HCT116 (cell line): ENCODE measurements around the gene GOLT1B.
"Not testable (repeated sequence)": the region's sequence is repeated elsewhere in the genome, so short reads cannot be mapped to it uniquely, and the experiment has no call there.

Experiments used
- EZH2phosphoT487 ChIP-seq: fragments of 200-600 bp; IDR thresholded peaks from 2 replicates; pipeline ENCODE4 v1.6.1; 2018; ENCODE audit warnings: antibody characterized with exemption, borderline replicate concordance
- JUND ChIP-seq: IDR thresholded peaks from 2 replicates; pipeline ENCODE4 v1.6.1; 2012
- POLR2A ChIP-seq: IDR thresholded peaks from 2 replicates; pipeline ENCODE4 v1.7.0; 2011; ENCODE audit warnings: borderline replicate concordance; ENCODE audit not compliant: insufficient read depth, insufficient read length; ENCODE audit errors: extremely low read depth
- POLR2AphosphoS5 ChIP-seq: IDR thresholded peaks from 2 replicates; pipeline ENCODE4 v1.6.1; 2011; ENCODE audit warnings: mild to moderate bottlenecking, low read depth, low read length, moderate library complexity
- YY1 ChIP-seq: IDR thresholded peaks from 2 replicates; pipeline ENCODE4 v1.6.1; 2011; ENCODE audit warnings: low read length, low read depth, moderate library complexity, mild to moderate bottlenecking; ENCODE audit not compliant: insufficient replicate concordance; ENCODE audit errors: extremely low read depth
- TF ChIP-seq, protein P1 (sequence below), 3 experiments: fragments of 200-600 bp in 1 of 3; sonication (generic) in 1 of 3; IDR thresholded peaks in 2 of 3; conservative IDR thresholded peaks in 1 of 3; 2 replicates each; pipeline ENCODE4 v1.5.1; 2012 to 2017; ENCODE audit warnings: low read depth in 2 of 3, low read length in 2 of 3, antibody characterized with exemption in 1 of 3, borderline replicate concordance in 1 of 3, control low read depth in 1 of 3, mild to moderate bottlenecking in 1 of 3, mixed read lengths in 1 of 3, mixed run types in 1 of 3, moderate library complexity in 1 of 3; ENCODE audit not compliant: insufficient read depth in 1 of 3
- TF ChIP-seq, protein P2 (sequence below): IDR thresholded peaks from 2 replicates; pipeline ENCODE4 v1.6.1; 2012

DNA sequence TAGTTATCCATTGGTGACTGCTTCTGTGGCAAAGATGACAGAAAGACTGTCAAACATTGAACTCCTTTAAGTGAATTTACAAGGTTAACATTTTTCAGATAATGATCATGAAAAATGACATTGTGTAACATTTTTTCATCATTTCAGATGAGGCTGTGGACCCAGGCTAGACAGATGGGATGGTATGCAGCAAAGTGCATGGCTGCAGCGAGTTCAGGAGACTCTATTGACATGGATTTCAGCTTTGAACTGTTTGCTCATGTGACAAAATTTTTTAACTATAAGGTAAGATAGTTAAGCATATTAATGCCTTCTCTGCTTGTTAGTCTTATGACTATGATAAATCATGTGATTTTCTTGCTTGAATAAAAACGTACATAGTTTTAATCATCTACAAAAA is 34.3 kb upstream of the GOLT1B start:
- TF ChIP-seq POLR2AphosphoS5, JUND, POLR2A, YY1, EZH2phosphoT487: not testable (repeated sequence)
- TF ChIP-seq, protein P1, sequence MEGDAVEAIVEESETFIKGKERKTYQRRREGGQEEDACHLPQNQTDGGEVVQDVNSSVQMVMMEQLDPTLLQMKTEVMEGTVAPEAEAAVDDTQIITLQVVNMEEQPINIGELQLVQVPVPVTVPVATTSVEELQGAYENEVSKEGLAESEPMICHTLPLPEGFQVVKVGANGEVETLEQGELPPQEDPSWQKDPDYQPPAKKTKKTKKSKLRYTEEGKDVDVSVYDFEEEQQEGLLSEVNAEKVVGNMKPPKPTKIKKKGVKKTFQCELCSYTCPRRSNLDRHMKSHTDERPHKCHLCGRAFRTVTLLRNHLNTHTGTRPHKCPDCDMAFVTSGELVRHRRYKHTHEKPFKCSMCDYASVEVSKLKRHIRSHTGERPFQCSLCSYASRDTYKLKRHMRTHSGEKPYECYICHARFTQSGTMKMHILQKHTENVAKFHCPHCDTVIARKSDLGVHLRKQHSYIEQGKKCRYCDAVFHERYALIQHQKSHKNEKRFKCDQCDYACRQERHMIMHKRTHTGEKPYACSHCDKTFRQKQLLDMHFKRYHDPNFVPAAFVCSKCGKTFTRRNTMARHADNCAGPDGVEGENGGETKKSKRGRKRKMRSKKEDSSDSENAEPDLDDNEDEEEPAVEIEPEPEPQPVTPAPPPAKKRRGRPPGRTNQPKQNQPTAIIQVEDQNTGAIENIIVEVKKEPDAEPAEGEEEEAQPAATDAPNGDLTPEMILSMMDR (IDR thresholded peaks at IDR 0.05 in 2 of 3, conservative IDR thresholded peaks at IDR 0.05 in 1 of 3; ENCODE audit: borderline replicate concordance in 1 of 3, insufficient read depth in 1 of 3, low read depth in 2 of 3, low read length in 2 of 3) = not testable (repeated sequence)
- TF ChIP-seq, protein P2, sequence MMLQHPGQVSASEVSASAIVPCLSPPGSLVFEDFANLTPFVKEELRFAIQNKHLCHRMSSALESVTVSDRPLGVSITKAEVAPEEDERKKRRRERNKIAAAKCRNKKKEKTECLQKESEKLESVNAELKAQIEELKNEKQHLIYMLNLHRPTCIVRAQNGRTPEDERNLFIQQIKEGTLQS = not testable (repeated sequence)
